Mucosa of descending colon (tissue), 3 donors: Measurements from ENCODE around the gene SRPK1. TPM values are rescaled to one million over a fixed set of nuclear protein-coding genes. Genes with fewer than 3 reads are reported as not detected.

Source experiments
- ATAC-seq: fragments of 200-7000 bp; cut with Tn5 transposase; one replicate; pipeline ENCODE4 v1.9.1; 2020; ENCODE audit warnings: mild to moderate bottlenecking, moderate library complexity
- DNase-seq, 3 donors: peaks; one replicate each; pipeline ENCODE4 v3.0.0-alpha.2; 2020
- H3K36me3 ChIP-seq: fragments of 200-600 bp; one replicate; pipeline ENCODE4 v1.8.0; 2021; ENCODE audit warnings: low read depth, mild to moderate bottlenecking
- H3K4me1 ChIP-seq: fragments of 200-600 bp; one replicate; pipeline ENCODE4 v1.8.0; 2021; ENCODE audit warnings: low read depth, mild to moderate bottlenecking
- H3K4me3 ChIP-seq: fragments of 200-600 bp; one replicate; pipeline ENCODE4 v1.8.0; 2021; ENCODE audit warnings: mild to moderate bottlenecking
- H3K9me3 ChIP-seq: fragments of 200-600 bp; one replicate; pipeline ENCODE4 v1.8.0; 2021; ENCODE audit warnings: mild to moderate bottlenecking
- CTCF ChIP-seq: fragments of 200-600 bp; IDR thresholded peaks from one replicate; pipeline ENCODE4 v1.8.0; 2022; ENCODE audit warnings: antibody characterized with exemption, mild to moderate bottlenecking
- intact Hi-C, 2 donors: fragments of 100-400 bp; cut with DNase I in 1 of 2; cut with micrococcal nuclease in 1 of 2; formaldehyde crosslinking; loops; one replicate each; pipeline versions ENCODE4 v1.11.0 to v1.11.1; 2022; cut with DNase I, micrococcal nuclease
- total RNA-seq, 3 donors: library from RNA; stranded (reverse); fragmentation: NEBNext Ultra II Directional in 2 of 3; extraction: Animal tissue kit (Norgen Biotek cat#: 25700) in 2 of 3; gene quantifications; one replicate each; pipeline versions ENCODE4 v1.2.1 to v1.2.4, GENCODE V29; 2021 to 2023
- donor health status: DM: no; HTN: no; CAD: no; lungs with moderate emphysema.
- donor health status: DM: no; HTN: no; CAD: no.
- donor health status: DM: no; HTN: yes; CAD: no.

The SRPK1 gene
- total RNA-seq, 3 donors from 2014 or later: 57.3 to 84.3 (median 75.8) TPM

GRCh38 chr6:35900448-35900847 is 20.4 kb downstream of the SRPK1 start:
- Histone ChIP-seq H3K9me3 (no peaks in the 10 kb centered on the region), H3K36me3 (no peaks in the 10 kb centered on the region), H3K4me3 (no peak overlapping the region), H3K4me1 (no peaks in the 10 kb centered on the region)
- ATAC-seq (no peak), DNase-seq (no peak)
- no peak for TF ChIP-seq CTCF
- intact Hi-C loops: no loop called here

- H3K4me3 ChIP-seq: no peak overlapping the region
- H3K9me3 ChIP-seq: no peaks in the 10 kb centered on the region
- ATAC-seq: no peak
- no peak for DNase-seq
- no peak for TF ChIP-seq CTCF
- no peaks in the 10 kb centered on the region for H3K36me3 ChIP-seq
- H3K4me1 ChIP-seq: no peaks in the 10 kb centered on the region
- intact Hi-C loops: no loop called here
Observed at GRCh38 chr6:35898003-35898402, 22.9 kb downstream of the SRPK1 start.

- ATAC-seq: no peak
- TF ChIP-seq CTCF: no peak
- H3K9me3 ChIP-seq: no peaks in the 10 kb centered on the region
- no peaks in the 10 kb centered on the region for H3K4me1 ChIP-seq
- DNase-seq: no peak
- H3K4me3 ChIP-seq: no peak overlapping the region
- intact Hi-C loops: no loop called here
- H3K36me3 ChIP-seq: no peaks in the 10 kb centered on the region
Observed at GRCh38 chr6:35897486-35897885, 23.4 kb downstream of the SRPK1 start.

- TF ChIP-seq CTCF: no peak
- H3K4me3 ChIP-seq: no peak overlapping the region
- H3K36me3 ChIP-seq: no peaks in the 10 kb centered on the region
- H3K9me3 ChIP-seq: no peaks in the 10 kb centered on the region
- intact Hi-C loops: no loop called here
- H3K4me1 ChIP-seq: no peaks in the 10 kb centered on the region
- DNase-seq: no peak
- no peak for ATAC-seq
Observed at GRCh38 chr6:35897036-35897435, 23.9 kb downstream of the SRPK1 start.

GRCh38 chr6:35896228-35896627 is 24.7 kb downstream of the SRPK1 start:
- no peak for ATAC-seq
- DNase-seq: no peak
- H3K4me3 ChIP-seq: no peak overlapping the region
- intact Hi-C loops: no loop called here
- no peaks in the 10 kb centered on the region for H3K9me3 ChIP-seq
- TF ChIP-seq CTCF: no peak
- no peaks in the 10 kb centered on the region for H3K36me3 ChIP-seq
- H3K4me1 ChIP-seq: no peaks in the 10 kb centered on the region

GRCh38 chr6:35895560-35895959 is 25.3 kb downstream of the SRPK1 start:
- no peaks in the 10 kb centered on the region for H3K4me1 ChIP-seq
- intact Hi-C loops: no loop called here
- no peaks in the 10 kb centered on the region for H3K9me3 ChIP-seq
- H3K4me3 ChIP-seq: no peak overlapping the region
- ATAC-seq (no peak), DNase-seq (no peak)
- H3K36me3 ChIP-seq: no peaks in the 10 kb centered on the region
- no peak for TF ChIP-seq CTCF
